GM12878 (cell line): Measurements from ENCODE around the gene UBE2F. TPM values are rescaled to one million over a fixed set of nuclear protein-coding genes. Genes with fewer than 3 reads are reported as not detected.

ENCODE experiments used
- ATAC-seq: fragments of 200-7000 bp; cut with Tn5 transposase; 3 replicates; pipeline ENCODE4 v1.9.1; 2020; ENCODE audit warnings: mild to moderate bottlenecking, moderate library complexity
- BruUV-seq: library from RNA; stranded (reverse); fragments of 400-500 nt; replicated peaks from 2 replicates; lab custom pipeline; 2021; lab: Mats Ljungman, UMichigan
- CTCF ChIA-PET: fragments of 300-600 bp; sonication (Branson Sonifier 250); formaldehyde crosslinking; extraction: SDS; loops from one replicate; lab custom pipeline; 2021; ENCODE audit warnings: inconsistent platforms; lab: Yijun Ruan, JAX
- POLR2A ChIA-PET: fragments of 350-600 bp; formaldehyde crosslinking; extraction: SDS; loops from one replicate; lab custom pipeline; 2021; ENCODE audit warnings: inconsistent platforms; lab: Charles Lee
- RAD21 ChIA-PET: fragments of 300-600 bp; sonication (Branson Sonifier 250); formaldehyde crosslinking; loops from one replicate; lab custom pipeline; 2023; ENCODE audit warnings: antibody characterized with exemption; ENCODE audit not compliant: unreplicated experiment; lab: Charles Lee
- SMC1A ChIA-PET: fragments of 300-600 bp; sonication (Branson Sonifier 250); formaldehyde crosslinking; loops from one replicate; lab custom pipeline; 2023; ENCODE audit not compliant: unreplicated experiment, uncharacterized antibody; lab: Charles Lee
- DNase-seq: peaks from one replicate; pipeline ENCODE4 v3.0.0-alpha.2; 2011; ENCODE audit warnings: low read depth, low spot score
- FAIRE-seq: peaks from 3 replicates; lab custom pipeline; 2011; peaks lifted over from hg19 to GRCh38; lab: Jason Lieb, UNC
- H2AFZ ChIP-seq: 2 replicates; pipeline ENCODE4 v1.6.0; 2011; ENCODE audit warnings: low read depth, low read length, control low read depth; ENCODE audit not compliant: control insufficient read depth
- H3K27ac ChIP-seq: 2 replicates; pipeline ENCODE4 v1.5.1; 2011; ENCODE audit warnings: control low read depth; ENCODE audit not compliant: control insufficient read depth, insufficient read depth
- H3K27me3 ChIP-seq, 2 experiments: replicated peaks in 1 of 2; 2 replicates each; pipeline versions ENCODE4 v1.6.0 to v1.6.1; 2011; ENCODE audit warnings: low read length in 1 of 2; ENCODE audit not compliant: control insufficient read depth in 2 of 2, insufficient read depth in 2 of 2
- H3K36me3 ChIP-seq, 2 experiments: 2 replicates each; pipeline ENCODE4 v1.5.1; 2011; ENCODE audit warnings: low read length in 1 of 2; ENCODE audit not compliant: control insufficient read depth in 2 of 2, insufficient read depth in 2 of 2
- H3K4me1 ChIP-seq: 2 replicates; pipeline ENCODE4 v1.6.1; 2011; ENCODE audit warnings: mild to moderate bottlenecking, low read length, moderate library complexity, mixed read lengths; ENCODE audit not compliant: control insufficient read depth, insufficient read depth
- H3K4me2 ChIP-seq: 2 replicates; pipeline ENCODE4 v1.6.0; 2011; ENCODE audit warnings: control low read depth; ENCODE audit not compliant: control insufficient read depth, insufficient read depth
- H3K4me3 ChIP-seq: fragments of 200-600 bp; sonication (generic); 2 replicates; pipeline ENCODE4 v1.5.1; 2016
- H3K79me2 ChIP-seq: 2 replicates; pipeline ENCODE4 v1.6.0; 2011; ENCODE audit warnings: low read length; ENCODE audit not compliant: control insufficient read depth, insufficient read depth
- H3K9ac ChIP-seq: 2 replicates; pipeline ENCODE4 v1.8.0; 2011; ENCODE audit warnings: low read length, control low read depth, mixed read lengths; ENCODE audit not compliant: control insufficient read depth, insufficient read depth
- H3K9me3 ChIP-seq: replicated peaks from 3 replicates; pipeline ENCODE4 v1.5.1; 2011; ENCODE audit warnings: mild to moderate bottlenecking, low read length; ENCODE audit not compliant: control insufficient read depth, insufficient read depth
- H4K20me1 ChIP-seq: 2 replicates; pipeline ENCODE4 v1.6.0; 2011; ENCODE audit not compliant: control insufficient read depth, insufficient read depth
- ATF2 ChIP-seq: IDR thresholded peaks from 2 replicates; pipeline ENCODE4 v1.6.1; 2012; ENCODE audit warnings: low read length, inconsistent platforms
- EGR1 ChIP-seq, 2 experiments: IDR thresholded peaks; 1 replicate in 1 of 2; 2 replicates in 1 of 2; pipeline ENCODE4 v1.6.1; 2011 to 2012; ENCODE audit warnings: low read depth in 2 of 2, low read length in 2 of 2, borderline replicate concordance in 1 of 2, mild to moderate bottlenecking in 1 of 2, moderate library complexity in 1 of 2
- HDAC2 ChIP-seq: fragments of 200-600 bp; sonication (generic); IDR thresholded peaks from 2 replicates; pipeline ENCODE4 v1.6.1; 2017
- HDGF ChIP-seq: fragments of 450-650 bp; IDR thresholded peaks from 2 replicates; pipeline ENCODE4 v1.6.1; 2016; ENCODE audit warnings: antibody characterized with exemption
- MXI1 ChIP-seq: fragments of 150-350 bp; IDR thresholded peaks from 2 replicates; pipeline ENCODE4 v1.6.1; 2011; ENCODE audit warnings: low read depth, mild to moderate bottlenecking, inconsistent platforms, low read length, improper control_type of control experiment
- POLR2AphosphoS5 ChIP-seq: IDR thresholded peaks from 2 replicates; pipeline ENCODE4 v1.6.1; 2011; ENCODE audit warnings: mild to moderate bottlenecking, low read length, inconsistent platforms
- RUNX3 ChIP-seq: IDR thresholded peaks from 2 replicates; pipeline ENCODE4 v1.6.1; 2012; ENCODE audit warnings: low read length, inconsistent platforms
- ZBTB33 ChIP-seq: fragments of 450-650 bp; IDR thresholded peaks from 2 replicates; pipeline ENCODE4 v1.6.1; 2017; ENCODE audit warnings: mild to moderate bottlenecking
- ZBTB40 ChIP-seq: fragments of 450-650 bp; IDR thresholded peaks from 2 replicates; pipeline ENCODE4 v1.6.1; 2016; ENCODE audit warnings: mild to moderate bottlenecking, moderate library complexity, borderline replicate concordance
- ZNF592 ChIP-seq: fragments of 450-650 bp; IDR thresholded peaks from 2 replicates; pipeline ENCODE4 v1.6.1; 2017; ENCODE audit warnings: mild to moderate bottlenecking, moderate library complexity
- ZZZ3 ChIP-seq: IDR thresholded peaks from 2 replicates; pipeline ENCODE4 v1.6.1; 2011; ENCODE audit warnings: low read depth; ENCODE audit not compliant: control insufficient read depth, insufficient read length
- WGBS: methylation state at CpG from one replicate; pipeline ENCODE4 v1.1.6; 2016; ENCODE audit warnings: low lambda C conversion rate; ENCODE audit not compliant: insufficient replicate concordance, insufficient coverage; ENCODE audit errors: missing lambda C conversion rate; 5-methylcytosine and 5-hydroxymethylcytosine counted together
- in situ Hi-C: fragments of 300-500 bp; cut with MboI; formaldehyde crosslinking; loops from 9 replicates; pipeline ENCODE4 v1.14.3; 2018; ENCODE audit warnings: mixed read lengths
- intact Hi-C: fragments of 100-400 bp; cut with micrococcal nuclease; formaldehyde crosslinking; loops from one replicate; pipeline ENCODE4 v1.14.2; 2022; ENCODE audit not compliant: unreplicated experiment
- polyA plus RNA-seq, 11 experiments: library from polyadenylated mRNA; depleted of rRNA in 4 of 11; unstranded in 6 of 11; stranded (reverse) in 5 of 11; fragments of >200 nt; fragmentation: Nextera tagmentation in 4 of 11; fragmentation: Illumina TruSeq in 1 of 11; extraction: Ambion mirVana in 4 of 11; extraction: Trizol in 1 of 11; gene quantifications; 1 replicate in 1 of 11; 2 replicates in 10 of 11; pipeline versions ENCODE4 v1.2.1 to v1.2.3, GENCODE V29; 2011 to 2016; ENCODE audit warnings: inconsistent platforms in 2 of 11, missing spikeins in 2 of 11, low read depth in 1 of 11
- total RNA-seq, 4 experiments: library from RNA; depleted of rRNA in 3 of 4; stranded (reverse); fragments of >200 nt in 3 of 4; fragmentation: Illumina TruSeq in 1 of 4; extraction: Trizol in 1 of 4; gene quantifications; 2 replicates each; pipeline versions ENCODE4 v1.2.1 to v1.2.3, GENCODE V29; 2013 to 2021

Gene UBE2F
- total and polyA plus RNA-seq, 10 of the 15 experiments (the other 5 are each of a cell fraction or from before 2014, with no cell fraction given): 12.3 to 64.4 (median 31.5) TPM

- no peak for TF ChIP-seq ZNF592
- TF ChIP-seq MXI1: no peak
- TF ChIP-seq EGR1 (IDR thresholded peaks at IDR 0.05; ENCODE audit: borderline replicate concordance in 1 of 2, low read depth in 2 of 2, low read length in 2 of 2): no peak
Measured at GRCh38 chr2:237940828-237941227, 26.0 kb upstream of the UBE2F start (continued).

GRCh38 chr2:237941239-237941638, 25.6 kb upstream of the UBE2F start:
- H3K4me1 ChIP-seq: no peaks in the 10 kb centered on the region
- FAIRE-seq: no peak
- no peaks in the 10 kb centered on the region for H3K79me2 ChIP-seq
- no peak overlapping the region for H3K4me2 ChIP-seq
- peaks cover 3% of the 10 kb centered on the region; the same call in 2 of the 3 replicates for H3K9me3 ChIP-seq
- no peak overlapping the region for H3K27ac ChIP-seq
- ChIA-PET CTCF (no interaction called here), POLR2A (interaction anchor here (0.6 kb wide), 1 partner anchor 8 kb away, joined by 3 read pairs; no protein-coding TSS in a partner anchor), RAD21 (no interaction called here), SMC1A (interaction anchor here (0.7 to 1.4 kb wide), 3 partner anchors 11 to 167 kb away, joined by 3 to 4 read pairs (median 3); no protein-coding TSS in a partner anchor)
- 38% methylated on average over 2 of the region's 2 CpGs for whole genome bisulfite sequencing
- H3K36me3 ChIP-seq: no peaks in the 10 kb centered on the region
- no TSS peak for BruUV-seq
- no peaks in the 10 kb centered on the region for H4K20me1 ChIP-seq
- no peak overlapping the region for H3K4me3 ChIP-seq
- no peak for ATAC-seq
- no peak overlapping the region for H3K9ac ChIP-seq
- H2AFZ ChIP-seq: no peak overlapping the region
- no peak for DNase-seq
- H3K27me3 ChIP-seq: no peaks in the 10 kb centered on the region; a peak in 1 of 4 replicates
- in situ Hi-C loops: no loop called here
- intact Hi-C loops: no loop called here
- TF ChIP-seq RUNX3 (no peak), HDAC2 (no peak), ZBTB40 (no peak), ZBTB33 (no peak), HDGF (no peak), POLR2AphosphoS5 (no peak), ZZZ3 (no peak), ATF2 (no peak)
